Activated T-cell treated with anti-CD3 and anti-CD28 coated beads for 1 hour (primary cell): ENCODE results near the gene S100A10.

Experiments used
- DNase-seq: peaks from one replicate; pipeline ENCODE4 v3.0.0-alpha.2; 2020; ENCODE audit warnings: low read depth

Gene S100A10

GRCh38 chr1:151935894-151936602 is 57.6 kb downstream of the S100A10 start:
- no peak for DNase-seq

DNA sequence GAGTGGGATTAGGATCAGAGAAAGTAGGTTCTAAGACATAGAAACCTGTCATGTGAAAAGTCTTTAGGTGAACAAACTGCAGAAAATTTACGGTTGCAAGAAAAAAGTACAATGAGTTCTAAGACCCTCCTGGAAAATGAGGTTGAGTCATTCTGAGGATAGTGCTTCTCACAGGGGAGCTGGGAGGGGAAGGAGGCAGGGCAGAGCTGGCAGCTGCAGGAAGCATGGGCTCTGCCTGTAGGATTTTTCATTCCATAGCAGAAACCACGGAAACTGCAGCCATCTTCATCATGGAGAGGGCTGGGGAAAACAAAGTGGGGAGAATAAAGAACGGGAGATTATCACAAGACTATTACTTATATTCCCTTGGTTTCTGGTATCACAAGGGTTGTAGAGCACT is 58.5 kb downstream of the S100A10 start:
- DNase-seq: no peak

DNA sequence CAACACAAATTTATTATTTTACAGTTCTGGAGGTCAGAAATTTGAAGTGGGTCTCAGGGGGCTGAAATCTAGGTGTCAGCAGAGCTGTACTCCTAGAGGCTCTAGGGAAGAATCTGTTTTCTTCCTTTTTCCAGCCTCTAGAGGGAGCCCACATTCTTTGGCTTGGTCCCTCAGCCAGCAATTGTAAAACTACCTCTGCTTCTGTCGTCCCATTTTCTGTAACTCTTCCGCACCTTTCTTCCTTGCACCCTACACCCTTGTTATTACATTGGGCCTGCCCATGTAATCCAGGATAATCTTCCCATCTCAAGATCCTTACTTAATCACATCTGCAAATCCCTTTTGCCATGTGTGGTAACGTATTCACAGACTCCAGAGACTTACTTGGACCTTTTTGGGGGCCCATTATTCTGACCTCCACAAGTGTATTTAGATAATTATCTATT is 59.6 kb downstream of the S100A10 start:
- DNase-seq: no peak
